SK-N-SH (cell line): ENCODE data around the gene ARHGAP23.

Source experiments
- ELF1 ChIP-seq: IDR thresholded peaks from 2 replicates; pipeline ENCODE4 v1.4.0; 2012
- JUND ChIP-seq: IDR thresholded peaks from 2 replicates; pipeline ENCODE4 v1.4.0; 2012
- MEF2A ChIP-seq: IDR thresholded peaks from 2 replicates; pipeline ENCODE4 v1.4.0; 2012; ENCODE audit warnings: low read depth, borderline replicate concordance
- POLR2AphosphoS5 ChIP-seq: IDR thresholded peaks from 2 replicates; pipeline ENCODE4 v1.6.1; 2012; ENCODE audit warnings: low read depth, low read length
- TAF1 ChIP-seq: IDR thresholded peaks from 2 replicates; pipeline ENCODE4 v1.6.1; 2012; ENCODE audit warnings: low read depth, mild to moderate bottlenecking, low read length, moderate library complexity, borderline replicate concordance
- YY1 ChIP-seq: IDR thresholded peaks from 2 replicates; pipeline ENCODE4 v1.4.0; 2012; ENCODE audit warnings: low read depth, mild to moderate bottlenecking
- TF ChIP-seq, protein P1 (sequence below): IDR thresholded peaks from 2 replicates; pipeline ENCODE4 v1.4.0; 2012; ENCODE audit warnings: low read depth, borderline replicate concordance
- TF ChIP-seq, protein P2 (sequence below): fragments of 200-600 bp; sonication (generic); IDR thresholded peaks from 2 replicates; pipeline ENCODE4 v1.6.1; 2017; ENCODE audit warnings: antibody characterized with exemption, mild to moderate bottlenecking, moderate library complexity
- TF ChIP-seq, protein P3 (sequence below): IDR thresholded peaks from 2 replicates; pipeline ENCODE4 v1.4.0; 2012; ENCODE audit warnings: low read depth
- TF ChIP-seq, protein P4 (sequence below): IDR thresholded peaks from 2 replicates; pipeline ENCODE4 v1.4.0; 2012; ENCODE audit warnings: low read depth, borderline replicate concordance

DNA sequence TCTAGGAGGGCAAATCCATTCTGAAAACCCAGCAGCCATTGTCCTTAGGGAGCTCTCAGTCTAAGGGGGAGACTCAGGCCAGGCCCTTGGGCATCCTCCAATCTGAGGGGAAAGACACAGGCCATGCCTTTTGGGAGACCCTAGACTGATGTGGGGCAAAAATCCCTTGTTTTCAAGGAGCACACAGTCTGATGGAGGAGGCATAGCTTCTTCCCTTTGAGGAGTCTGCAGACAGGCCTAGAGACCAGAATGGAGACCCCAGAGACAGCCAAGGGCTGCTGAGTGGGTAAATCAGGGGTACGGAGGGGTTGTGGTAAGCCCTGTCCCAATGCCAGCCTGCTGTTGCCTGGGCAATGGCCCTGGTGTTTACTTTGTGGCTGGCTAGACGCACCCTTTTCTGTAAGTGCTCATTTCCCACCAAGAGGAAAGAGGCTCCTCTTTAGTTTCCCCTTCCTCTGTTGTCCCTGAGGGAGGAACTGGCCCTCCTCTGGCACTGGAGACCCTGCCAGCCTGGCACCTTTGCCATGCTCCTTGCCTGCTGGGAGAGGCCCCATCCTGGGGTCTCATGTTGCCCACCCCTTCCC is 19.3 kb downstream of the ARHGAP23 start:
- TF ChIP-seq JUND (no peak), YY1 (no peak), POLR2AphosphoS5 (no peak), TAF1 (no peak), MEF2A (no peak), ELF1 (no peak)
- TF ChIP-seq, protein P1, sequence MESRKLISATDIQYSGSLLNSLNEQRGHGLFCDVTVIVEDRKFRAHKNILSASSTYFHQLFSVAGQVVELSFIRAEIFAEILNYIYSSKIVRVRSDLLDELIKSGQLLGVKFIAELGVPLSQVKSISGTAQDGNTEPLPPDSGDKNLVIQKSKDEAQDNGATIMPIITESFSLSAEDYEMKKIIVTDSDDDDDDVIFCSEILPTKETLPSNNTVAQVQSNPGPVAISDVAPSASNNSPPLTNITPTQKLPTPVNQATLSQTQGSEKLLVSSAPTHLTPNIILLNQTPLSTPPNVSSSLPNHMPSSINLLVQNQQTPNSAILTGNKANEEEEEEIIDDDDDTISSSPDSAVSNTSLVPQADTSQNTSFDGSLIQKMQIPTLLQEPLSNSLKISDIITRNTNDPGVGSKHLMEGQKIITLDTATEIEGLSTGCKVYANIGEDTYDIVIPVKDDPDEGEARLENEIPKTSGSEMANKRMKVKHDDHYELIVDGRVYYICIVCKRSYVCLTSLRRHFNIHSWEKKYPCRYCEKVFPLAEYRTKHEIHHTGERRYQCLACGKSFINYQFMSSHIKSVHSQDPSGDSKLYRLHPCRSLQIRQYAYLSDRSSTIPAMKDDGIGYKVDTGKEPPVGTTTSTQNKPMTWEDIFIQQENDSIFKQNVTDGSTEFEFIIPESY = no peak
- TF ChIP-seq, protein P2, sequence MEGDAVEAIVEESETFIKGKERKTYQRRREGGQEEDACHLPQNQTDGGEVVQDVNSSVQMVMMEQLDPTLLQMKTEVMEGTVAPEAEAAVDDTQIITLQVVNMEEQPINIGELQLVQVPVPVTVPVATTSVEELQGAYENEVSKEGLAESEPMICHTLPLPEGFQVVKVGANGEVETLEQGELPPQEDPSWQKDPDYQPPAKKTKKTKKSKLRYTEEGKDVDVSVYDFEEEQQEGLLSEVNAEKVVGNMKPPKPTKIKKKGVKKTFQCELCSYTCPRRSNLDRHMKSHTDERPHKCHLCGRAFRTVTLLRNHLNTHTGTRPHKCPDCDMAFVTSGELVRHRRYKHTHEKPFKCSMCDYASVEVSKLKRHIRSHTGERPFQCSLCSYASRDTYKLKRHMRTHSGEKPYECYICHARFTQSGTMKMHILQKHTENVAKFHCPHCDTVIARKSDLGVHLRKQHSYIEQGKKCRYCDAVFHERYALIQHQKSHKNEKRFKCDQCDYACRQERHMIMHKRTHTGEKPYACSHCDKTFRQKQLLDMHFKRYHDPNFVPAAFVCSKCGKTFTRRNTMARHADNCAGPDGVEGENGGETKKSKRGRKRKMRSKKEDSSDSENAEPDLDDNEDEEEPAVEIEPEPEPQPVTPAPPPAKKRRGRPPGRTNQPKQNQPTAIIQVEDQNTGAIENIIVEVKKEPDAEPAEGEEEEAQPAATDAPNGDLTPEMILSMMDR = no peak
- TF ChIP-seq, protein P3, sequence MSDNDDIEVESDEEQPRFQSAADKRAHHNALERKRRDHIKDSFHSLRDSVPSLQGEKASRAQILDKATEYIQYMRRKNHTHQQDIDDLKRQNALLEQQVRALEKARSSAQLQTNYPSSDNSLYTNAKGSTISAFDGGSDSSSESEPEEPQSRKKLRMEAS = no peak
- TF ChIP-seq, protein P4, sequence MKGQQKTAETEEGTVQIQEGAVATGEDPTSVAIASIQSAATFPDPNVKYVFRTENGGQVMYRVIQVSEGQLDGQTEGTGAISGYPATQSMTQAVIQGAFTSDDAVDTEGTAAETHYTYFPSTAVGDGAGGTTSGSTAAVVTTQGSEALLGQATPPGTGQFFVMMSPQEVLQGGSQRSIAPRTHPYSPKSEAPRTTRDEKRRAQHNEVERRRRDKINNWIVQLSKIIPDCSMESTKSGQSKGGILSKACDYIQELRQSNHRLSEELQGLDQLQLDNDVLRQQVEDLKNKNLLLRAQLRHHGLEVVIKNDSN = no peak
